ENCODE measurements around the gene TROAP. TPM values are rescaled to one million over a fixed set of nuclear protein-coding genes. Genes with fewer than 3 reads are reported as not detected.

The TROAP gene
- total RNA-seq, 4 donors from 2014 or later: 8.0 to 28.1 (median 10.2) TPM

GRCh38 chr12:49366096-49366651 is 43.1 kb downstream of the TROAP start:
- Histone ChIP-seq H3K36me3 (no peaks in the 10 kb centered on the region), H3K27ac (peak overlapping the region; percentile 93 to 97 (median 94)), H3K4me3 (peak overlapping the region; percentile 76 to 90 (median 82)), H3K4me1 (peaks cover 0 to 18% (median 0%) of the 10 kb centered on the region in 4 donors), H3K27me3 (no peaks in the 10 kb centered on the region), H3K9me3 (no peaks in the 10 kb centered on the region)
- no peak for TF ChIP-seq POLR2A (IDR thresholded peaks at IDR 0.05)
- TF ChIP-seq CTCF (IDR thresholded peaks at IDR 0.05): no peak
- DNase-seq: no peak

GRCh38 chr12:49366652-49367380 is 43.8 kb downstream of the TROAP start:
- DNase-seq: peak; percentile 83 to 96 (median 94)
- H3K36me3 ChIP-seq: no peaks in the 10 kb centered on the region
- TF ChIP-seq CTCF (IDR thresholded peaks at IDR 0.05) (peak; percentile 6 to 44 (median 36)), POLR2A (IDR thresholded peaks at IDR 0.05) (peak; percentile 66 to 69)
- no peaks in the 10 kb centered on the region for H3K27me3 ChIP-seq
- peaks cover 0 to 18% (median 0%) of the 10 kb centered on the region in 4 donors for H3K4me1 ChIP-seq
- H3K27ac ChIP-seq: peak overlapping the region; percentile 93 to 97 (median 94)
- no peaks in the 10 kb centered on the region for H3K9me3 ChIP-seq
- H3K4me3 ChIP-seq: peak overlapping the region; percentile 76 to 90 (median 82)

- Histone ChIP-seq H3K36me3 (no peaks in the 10 kb centered on the region), H3K27me3 (no peaks in the 10 kb centered on the region), H3K4me3 (peak within 1 kb of the TSS; percentile 76 to 90 (median 82)), H3K9me3 (no peaks in the 10 kb centered on the region), H3K27ac (peak within 1 kb of the TSS; percentile 93 to 97 (median 94)), H3K4me1 (peaks cover 0 to 18% (median 0%) of the 10 kb centered on the region in 4 donors)
- TF ChIP-seq CTCF (IDR thresholded peaks at IDR 0.05) (no peak), POLR2A (IDR thresholded peaks at IDR 0.05) (peak; percentile 4)
- DNase-seq: peak in 2 of 3 donors; percentile 90 to 97
Observed at GRCh38 chr12:49367381-49368239, 44.6 kb downstream of the TROAP start, which contains the start of gene SPATS2. Gene SPATS2 (plus strand): TSS chr12:49367462. CDS start chr12:49461013, 93,551 bp downstream.

- Histone ChIP-seq H3K27me3 (no peaks in the 10 kb centered on the region), H3K4me1 (peaks cover 0 to 18% (median 0%) of the 10 kb centered on the region in 4 donors), H3K27ac (peak overlapping the region; percentile 93 to 97 (median 94)), H3K4me3 (peak overlapping the region in 3 of 4 donors; percentile 77 to 90 (median 87)), H3K36me3 (no peaks in the 10 kb centered on the region), H3K9me3 (no peaks in the 10 kb centered on the region)
- TF ChIP-seq POLR2A (IDR thresholded peaks at IDR 0.05) (no peak), CTCF (IDR thresholded peaks at IDR 0.05) (no peak)
- DNase-seq: no peak
Observed at GRCh38 chr12:49368240-49368600, 45.2 kb downstream of the TROAP start.

GRCh38 chr12:49369411-49370145 is 46.5 kb downstream of the TROAP start:
- H3K27ac ChIP-seq: peak overlapping the region in 3 of 4 donors; percentile 17 to 55 (median 28)
- DNase-seq: peak in 2 of 3 donors; percentile 52 to 63
- no peaks in the 10 kb centered on the region for H3K36me3 ChIP-seq
- no peak overlapping the region for H3K4me3 ChIP-seq
- peaks cover 0 to 18% (median 0%) of the 10 kb centered on the region in 4 donors for H3K4me1 ChIP-seq
- TF ChIP-seq CTCF (IDR thresholded peaks at IDR 0.05) (peak; percentile 21 to 42 (median 31)), POLR2A (IDR thresholded peaks at IDR 0.05) (no peak)
- H3K9me3 ChIP-seq: no peaks in the 10 kb centered on the region
- H3K27me3 ChIP-seq: no peaks in the 10 kb centered on the region
